Activated CD4-positive, alpha-beta T cell treated with anti-CD3 and anti-CD28 coated beads for 24 hours (primary cell): ENCODE measurements around the gene THAP4.
A peak's percentile ranks its signal among the peaks of the same experiment; 100 is the strongest.

Source experiments
- DNase-seq, 2 donors: peaks; one replicate each; pipeline ENCODE4 v3.0.0-alpha.2; 2020; ENCODE audit warnings: low read depth in 2 of 2

THAP4 gene

GRCh38 chr2:241637018-241637794 is at the start of gene THAP4, which contains the start of gene ATG4B:
Gene THAP4 (minus strand): TSS chr2:241637158. CDS start chr2:241637017, 141 bp downstream.
Gene ATG4B (plus strand): TSS chr2:241637693. CDS start chr2:241637715, 22 bp downstream.
- DNase-seq = peak; percentile 53 to 64

GRCh38 chr2:241686324-241686649 is 49.3 kb upstream of the THAP4 start:
- DNase-seq = no peak

DNA sequence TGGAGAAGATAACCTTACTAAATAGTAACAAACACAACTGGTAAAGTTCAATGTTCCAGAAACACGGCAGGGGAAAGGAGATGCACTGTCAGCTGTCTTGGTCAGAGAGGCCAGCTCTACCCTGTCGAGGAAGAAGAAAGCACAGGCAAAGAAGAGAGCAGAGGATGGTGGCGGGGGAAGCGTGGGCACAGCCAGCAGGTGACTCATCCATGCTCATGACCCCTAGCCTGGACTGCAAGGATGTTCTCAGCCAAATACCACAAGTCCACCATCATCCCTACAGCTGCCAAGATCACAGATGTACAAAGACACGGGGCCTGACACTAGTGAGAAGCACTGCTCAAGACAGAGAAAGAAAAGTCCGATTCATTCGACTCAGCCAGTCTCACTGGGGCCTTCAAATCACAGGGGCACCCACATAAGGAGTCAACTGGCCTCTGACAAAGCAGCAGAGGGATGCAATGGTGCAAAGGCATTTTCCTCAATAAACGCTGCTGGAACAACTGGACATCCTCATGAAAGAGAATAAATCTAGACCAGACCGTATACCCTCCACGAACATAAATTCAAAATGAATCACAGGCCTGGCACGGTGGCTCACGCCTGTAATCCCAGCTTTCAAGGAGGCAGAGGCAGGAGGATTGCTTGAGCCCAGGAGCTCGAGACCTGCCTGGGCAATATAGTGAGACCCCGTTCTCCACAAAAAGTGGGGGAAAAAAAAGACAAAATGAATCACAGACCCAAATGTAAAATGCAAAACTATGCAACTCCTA is 44.1 kb upstream of the THAP4 start:
- no peak for DNase-seq

DNA sequence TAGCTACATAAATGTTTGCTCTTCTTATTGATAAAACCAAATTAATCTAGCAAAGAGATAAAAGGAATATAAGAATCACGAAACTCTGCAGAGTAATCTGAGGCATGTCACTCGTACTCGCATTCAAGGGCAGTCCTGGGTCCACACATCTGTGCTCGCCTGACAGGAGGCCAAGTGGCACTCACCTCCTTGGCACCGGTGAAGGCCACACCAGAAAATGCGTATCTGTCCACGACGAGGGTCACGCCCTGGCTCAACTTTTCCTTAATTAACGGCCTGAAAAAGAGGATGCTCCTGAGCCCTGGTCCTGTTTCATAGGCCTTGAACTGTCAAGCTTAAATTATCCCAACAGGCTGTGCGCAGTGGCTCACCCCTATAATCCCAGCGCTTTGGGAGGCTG is 43.1 kb upstream of the THAP4 start:
- DNase-seq = no peak

DNA sequence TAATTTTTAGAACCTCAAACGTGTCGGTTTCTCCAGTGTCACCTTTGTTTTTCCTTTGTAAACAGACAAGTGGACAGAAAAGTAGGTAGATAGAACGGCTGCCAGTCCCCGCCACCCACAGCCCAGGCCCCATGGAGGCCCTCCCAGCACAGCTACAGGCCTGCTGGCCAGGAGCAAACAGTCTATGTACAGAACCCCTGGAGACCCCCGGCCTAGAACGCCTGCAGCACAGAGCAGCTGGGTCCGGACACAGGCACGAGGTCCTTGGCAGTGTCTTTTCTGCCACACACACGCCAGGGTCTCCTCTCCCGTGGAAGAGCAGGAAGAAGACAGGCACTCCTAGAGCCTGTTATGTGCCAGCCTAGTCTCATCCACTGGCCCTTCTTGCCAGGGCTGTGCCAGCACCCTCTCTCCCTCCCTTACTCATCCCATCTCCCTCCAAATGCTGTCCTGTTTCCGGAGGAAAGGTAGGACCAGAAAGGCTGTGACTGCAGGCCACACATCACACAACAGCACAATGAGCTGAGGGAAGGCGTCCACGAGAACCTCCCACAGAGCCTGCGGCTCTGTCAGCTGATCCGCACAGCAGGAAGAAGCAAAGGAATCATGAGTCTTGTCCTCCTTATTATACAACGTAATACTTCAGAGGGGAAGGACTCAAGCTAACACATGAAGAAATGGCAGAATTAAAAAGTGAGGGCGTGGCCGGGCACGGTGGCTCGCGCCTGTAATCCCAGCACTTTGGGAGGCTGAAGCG is 42.0 kb upstream of the THAP4 start:
- DNase-seq = no peak

DNA sequence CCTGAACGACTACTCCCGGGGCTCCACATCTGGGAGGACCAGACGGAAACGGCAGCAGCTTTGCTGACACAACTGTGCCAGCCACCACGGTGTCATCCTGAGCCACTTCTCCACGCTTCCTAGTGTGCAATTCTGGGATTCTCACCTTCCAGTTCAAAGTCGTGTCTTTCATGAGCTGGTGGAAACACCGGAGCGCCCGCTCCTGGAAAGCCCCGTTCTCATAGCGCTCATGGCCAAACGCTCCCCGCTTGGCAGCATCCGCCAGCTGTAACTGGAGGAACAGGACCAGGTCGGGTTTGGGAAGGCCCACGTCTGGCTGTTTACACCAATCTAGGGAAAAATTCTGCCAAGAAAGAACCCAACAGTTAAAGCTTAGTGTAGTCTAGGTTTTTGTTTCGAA is 41.3 kb upstream of the THAP4 start:
- DNase-seq = no peak

GRCh38 chr2:241677392-241677791 is 40.4 kb upstream of the THAP4 start:
- no peak for DNase-seq

DNA sequence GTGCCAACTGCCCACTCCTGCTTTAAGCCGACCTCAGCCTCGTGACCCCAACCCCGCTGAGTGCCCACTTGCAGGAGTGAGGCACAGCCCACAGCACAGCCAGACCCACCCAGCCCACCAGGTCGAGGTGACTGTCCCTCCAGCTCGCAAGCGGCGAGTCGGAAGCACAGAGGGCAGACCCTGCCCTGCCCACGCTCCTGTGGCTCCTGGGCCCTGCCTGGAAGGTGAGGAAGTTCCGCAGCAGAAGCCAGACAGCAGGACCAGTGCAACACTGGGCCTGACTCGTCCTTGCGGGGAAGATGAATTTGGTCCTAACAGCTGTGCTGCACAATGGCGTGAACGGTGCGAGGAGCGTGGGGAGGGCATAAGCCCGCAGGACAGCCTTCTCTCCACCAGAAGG is 39.7 kb upstream of the THAP4 start:
- DNase-seq = no peak

GRCh38 chr2:241675885-241676284 is 38.9 kb upstream of the THAP4 start:
- DNase-seq = no peak

DNA sequence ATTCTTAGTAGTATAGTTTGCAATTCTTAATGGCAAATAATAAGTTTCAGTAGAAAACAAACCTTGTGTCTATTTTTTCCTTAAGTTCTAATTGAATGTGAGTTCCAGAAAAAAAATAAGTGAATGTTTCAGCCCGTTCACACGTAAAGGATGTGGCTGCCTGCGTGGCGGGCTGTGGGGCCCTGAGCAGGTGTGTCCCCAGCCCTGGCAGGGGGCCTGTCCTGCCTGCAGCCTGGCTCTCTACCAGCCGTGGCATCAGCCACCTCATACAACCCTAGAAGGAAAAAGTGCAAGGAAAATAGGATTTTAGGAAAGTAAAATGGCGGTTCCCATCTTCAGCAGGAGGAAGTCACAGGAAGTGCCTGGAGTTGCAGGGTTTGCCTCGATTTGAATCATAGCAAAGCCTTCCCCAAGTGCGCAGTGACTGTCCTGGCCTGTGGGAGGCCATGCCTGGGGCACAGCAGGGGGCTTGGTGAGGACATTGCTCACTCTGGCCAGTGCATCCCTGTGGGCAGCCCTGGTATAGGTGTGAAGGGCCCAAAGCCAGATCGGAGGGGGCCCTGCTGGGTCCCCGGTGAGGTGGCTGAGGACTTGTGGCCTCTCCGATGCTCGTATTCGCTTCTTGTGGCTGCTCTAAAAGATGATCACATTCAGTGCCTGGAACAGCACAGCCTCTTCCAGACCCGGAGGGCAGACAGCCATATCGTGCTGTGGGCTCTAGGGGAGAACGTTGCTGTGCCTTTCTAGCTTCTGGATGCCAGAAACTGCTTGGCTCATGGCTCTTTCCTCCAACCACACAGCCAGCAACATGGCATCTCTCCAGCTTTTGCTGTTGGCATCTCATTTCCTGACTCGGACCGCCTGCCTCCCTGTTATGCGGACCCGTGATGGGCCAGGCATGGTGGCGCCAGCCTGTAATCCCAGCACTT is 37.1 kb upstream of the THAP4 start:
- DNase-seq = no peak

GRCh38 chr2:241673189-241673663 is 36.3 kb upstream of the THAP4 start:
- no peak for DNase-seq

DNA sequence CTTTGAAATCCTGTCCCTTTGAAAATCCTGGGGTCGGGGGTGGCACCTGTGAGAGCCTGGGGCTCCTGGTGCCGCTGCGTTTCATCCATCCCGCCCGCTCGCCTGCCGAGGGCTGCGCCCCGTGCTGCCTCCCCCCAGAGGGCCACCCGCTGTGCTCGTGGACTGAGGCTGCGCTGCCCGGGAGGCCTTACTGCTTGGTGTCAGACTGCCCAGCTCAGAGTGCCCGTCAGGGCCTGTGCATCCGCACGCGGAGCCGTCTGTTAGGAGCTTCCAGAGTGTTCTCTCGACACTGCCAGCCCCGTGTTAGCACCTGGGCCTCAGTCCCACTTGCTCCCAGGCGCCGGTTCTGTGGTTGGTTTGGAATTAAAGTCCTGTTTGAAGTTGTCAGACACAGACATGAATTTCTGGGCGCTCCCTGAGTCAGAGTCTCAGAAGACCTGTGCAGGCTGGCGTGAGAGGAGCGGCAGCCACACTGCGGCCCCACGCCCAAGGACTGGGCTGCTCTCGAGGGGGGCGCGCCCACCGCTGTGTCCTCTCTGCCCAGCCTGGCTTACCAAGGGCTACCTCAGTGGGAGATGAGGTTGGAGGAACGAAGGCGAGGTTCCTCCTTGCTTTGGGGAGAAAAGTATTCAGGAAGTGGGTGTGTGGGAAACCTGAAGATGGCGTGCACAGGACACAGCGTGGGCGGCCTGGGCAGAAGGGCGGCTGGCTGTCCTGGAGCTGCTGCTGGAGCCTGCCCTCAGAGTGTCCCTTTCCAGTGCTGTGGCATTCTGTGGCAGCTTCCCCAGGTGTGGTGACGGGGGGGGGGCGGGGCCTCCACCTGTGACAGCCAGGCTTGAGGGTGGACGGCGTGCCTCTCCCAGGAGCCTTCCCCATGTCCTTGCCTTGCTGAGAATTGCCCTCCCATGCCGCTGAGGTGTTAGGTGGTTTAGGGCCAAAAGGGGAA is 35.6 kb upstream of the THAP4 start:
- DNase-seq = no peak

- no peak for DNase-seq
Measured at GRCh38 chr2:241671457-241672240, 34.7 kb upstream of the THAP4 start.

DNA sequence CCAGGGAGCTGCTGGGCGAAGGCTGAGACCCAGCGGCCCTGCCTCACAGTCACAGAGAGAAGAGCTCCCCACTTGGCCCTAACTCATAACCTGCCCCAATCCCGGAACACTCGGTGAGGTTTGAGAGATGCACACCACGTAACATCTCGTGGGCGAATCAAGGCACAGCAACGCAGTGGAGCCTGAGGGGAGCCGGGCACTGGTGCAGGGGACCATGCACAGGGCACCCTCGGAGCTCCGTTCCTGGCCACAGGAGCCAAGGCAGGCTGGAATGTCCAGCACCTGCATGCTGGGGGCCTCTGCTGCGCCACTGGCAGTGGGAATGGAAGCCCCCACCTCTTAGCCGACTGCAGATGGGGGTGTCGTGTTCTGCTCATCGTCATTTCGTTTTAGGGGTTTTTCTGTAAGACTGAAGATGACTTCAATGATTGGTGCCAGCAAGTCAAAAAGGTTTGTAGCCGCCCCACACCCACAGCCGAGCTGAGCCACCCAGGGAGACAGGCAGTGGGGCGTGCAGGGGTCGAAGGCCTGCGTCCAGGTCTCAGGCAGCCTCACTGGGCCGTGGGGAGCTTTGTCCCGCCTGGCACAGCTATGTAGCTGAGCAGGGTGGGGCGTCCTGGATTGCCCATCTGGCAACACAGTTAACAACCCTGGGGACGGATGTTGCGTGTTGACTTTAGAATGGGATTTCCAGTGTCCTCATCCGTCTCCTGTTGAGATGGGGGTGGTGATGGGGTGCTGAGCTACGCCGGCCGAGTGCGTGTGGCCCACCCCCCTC is 33.6 kb upstream of the THAP4 start:
- DNase-seq = no peak

DNA sequence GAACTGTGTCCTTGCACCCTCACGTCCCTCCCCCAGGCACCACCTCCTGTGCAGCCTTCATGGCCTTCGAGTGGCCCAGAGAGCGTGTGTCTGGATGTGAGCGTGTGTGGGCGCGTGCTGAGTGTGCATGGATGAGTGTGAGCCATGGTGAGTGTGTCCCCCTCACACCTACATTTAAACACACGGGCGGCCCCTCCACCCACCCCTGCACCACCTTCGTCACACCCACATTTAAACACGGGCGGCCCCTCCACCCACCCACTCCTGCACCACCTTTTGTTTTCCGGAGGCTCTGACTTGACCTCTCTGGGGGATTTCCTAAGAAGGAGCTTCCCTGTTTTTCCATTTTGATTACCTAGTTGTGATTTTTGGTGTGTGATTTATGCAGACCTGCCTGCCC is 31.9 kb upstream of the THAP4 start:
- no peak for DNase-seq

DNA sequence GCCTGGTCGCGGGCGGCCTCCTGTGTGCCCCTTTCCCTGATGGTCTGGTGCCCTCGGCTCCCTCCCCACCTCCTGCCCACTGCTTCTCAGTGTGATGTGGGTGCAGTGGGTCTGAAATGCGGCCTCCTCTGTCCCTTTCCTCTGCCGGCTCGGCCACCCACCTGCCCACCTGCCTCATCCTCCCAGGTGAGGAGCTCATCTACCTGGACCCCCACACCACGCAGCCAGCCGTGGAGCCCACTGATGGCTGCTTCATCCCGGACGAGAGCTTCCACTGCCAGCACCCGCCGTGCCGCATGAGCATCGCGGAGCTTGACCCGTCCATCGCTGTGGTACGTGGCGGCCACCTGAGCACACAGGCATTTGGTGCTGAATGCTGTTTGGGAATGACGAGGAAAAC is 31.4 kb upstream of the THAP4 start:
- no peak for DNase-seq

- DNase-seq = no peak
Measured at GRCh38 chr2:241666627-241667400, 29.9 kb upstream of the THAP4 start.
